Mesenchymal stem cell (in vitro differentiated cells and primary cell): ENCODE data around the gene RIMBP2.

Source experiments
- DNase-seq: peaks from one replicate; pipeline ENCODE4 v3.0.0-alpha.2; 2013
- H2AFZ ChIP-seq: one replicate; pipeline ENCODE4 v1.6.1; 2013; ENCODE audit warnings: low read depth, mild to moderate bottlenecking, control low read depth, inconsistent platforms, low read length, moderate library complexity
- H2AK5ac ChIP-seq: 2 replicates; pipeline ENCODE4 v1.6.1; 2013; ENCODE audit warnings: low read length, moderate library complexity, mild to moderate bottlenecking, inconsistent platforms; ENCODE audit not compliant: severe bottlenecking
- H2BK120ac ChIP-seq: one replicate; pipeline ENCODE4 v1.6.1; 2013; ENCODE audit warnings: low read depth, mild to moderate bottlenecking, inconsistent platforms, low read length, moderate library complexity
- H2BK12ac ChIP-seq, 2 experiments: one replicate each; pipeline ENCODE4 v1.6.1; 2013; ENCODE audit warnings: inconsistent platforms in 2 of 2, low read length in 2 of 2, mild to moderate bottlenecking in 2 of 2, moderate library complexity in 2 of 2, control low read depth in 1 of 2
- H2BK15ac ChIP-seq: one replicate; pipeline ENCODE4 v1.6.1; 2013; ENCODE audit warnings: mild to moderate bottlenecking, low read depth, inconsistent platforms; ENCODE audit not compliant: poor library complexity, severe bottlenecking
- H2BK5ac ChIP-seq: 2 replicates; pipeline ENCODE4 v1.6.1; 2013; ENCODE audit warnings: low read depth, mild to moderate bottlenecking, low read length, control low read depth, inconsistent platforms; ENCODE audit not compliant: poor library complexity, severe bottlenecking
- H3K14ac ChIP-seq, 2 experiments: one replicate each; pipeline ENCODE4 v1.6.1; 2013; ENCODE audit warnings: inconsistent platforms in 2 of 2, low read length in 2 of 2, control low read depth in 1 of 2, mild to moderate bottlenecking in 1 of 2, moderate library complexity in 1 of 2
- H3K18ac ChIP-seq, 2 experiments: one replicate each; pipeline ENCODE4 v1.6.1; 2013; ENCODE audit warnings: inconsistent platforms in 2 of 2, low read length in 2 of 2, control low read depth in 1 of 2, low read depth in 1 of 2, mild to moderate bottlenecking in 1 of 2
- H3K23ac ChIP-seq, 2 experiments: one replicate each; pipeline ENCODE4 v1.6.1; 2013; ENCODE audit warnings: inconsistent platforms in 2 of 2, low read length in 2 of 2, mild to moderate bottlenecking in 2 of 2, moderate library complexity in 2 of 2, control low read depth in 1 of 2
- H3K27ac ChIP-seq: 2 replicates; pipeline ENCODE4 v1.5.1; 2013; ENCODE audit warnings: mild to moderate bottlenecking, moderate library complexity, low read length, control low read depth, inconsistent platforms; ENCODE audit not compliant: poor library complexity, severe bottlenecking
- H3K27me3 ChIP-seq, 2 experiments: 2 replicates each; pipeline versions ENCODE4 v1.6.1 to v1.7.0; 2013; ENCODE audit warnings: low read length in 2 of 2, mild to moderate bottlenecking in 2 of 2, moderate library complexity in 2 of 2, control low read depth in 1 of 2, inconsistent platforms in 1 of 2; ENCODE audit not compliant: control insufficient read depth in 1 of 2, insufficient read depth in 1 of 2
- H3K36me3 ChIP-seq, 2 experiments: 2 replicates each; pipeline versions ENCODE4 v1.6.1 to v1.7.0; 2013; ENCODE audit warnings: low read length in 2 of 2, control low read depth in 1 of 2, inconsistent platforms in 1 of 2, low read depth in 1 of 2, mild to moderate bottlenecking in 1 of 2; ENCODE audit not compliant: insufficient read depth in 2 of 2, control insufficient read depth in 1 of 2
- H3K4ac ChIP-seq, 2 experiments: one replicate each; pipeline ENCODE4 v1.6.1; 2013; ENCODE audit warnings: inconsistent platforms in 2 of 2, low read length in 2 of 2, mild to moderate bottlenecking in 2 of 2, moderate library complexity in 2 of 2, control low read depth in 1 of 2, low read depth in 1 of 2
- H3K4me1 ChIP-seq: 2 replicates; pipeline ENCODE4 v1.6.1; 2013; ENCODE audit warnings: low read depth, low read length, control low read depth; ENCODE audit not compliant: control insufficient read depth, insufficient read depth
- H3K4me2 ChIP-seq: 2 replicates; pipeline ENCODE4 v1.6.1; 2013; ENCODE audit warnings: low read length, mild to moderate bottlenecking, inconsistent platforms; ENCODE audit not compliant: poor library complexity, severe bottlenecking
- H3K4me3 ChIP-seq, 2 experiments: 2 replicates each; pipeline versions ENCODE4 v1.5.1 to v1.7.0; 2013; ENCODE audit warnings: low read length in 2 of 2, mild to moderate bottlenecking in 2 of 2, control low read depth in 1 of 2, low read depth in 1 of 2; ENCODE audit not compliant: insufficient read depth in 1 of 2
- H3K79me1 ChIP-seq: replicated peaks from 2 replicates; pipeline ENCODE4 v1.6.1; 2013; ENCODE audit warnings: mild to moderate bottlenecking, control low read depth, low read length, inconsistent platforms; ENCODE audit not compliant: poor library complexity, severe bottlenecking
- H3K9ac ChIP-seq: 2 replicates; pipeline ENCODE4 v1.7.0; 2013; ENCODE audit warnings: mild to moderate bottlenecking, low read length, moderate library complexity
- H3K9me3 ChIP-seq: 2 replicates; pipeline ENCODE4 v1.7.0; 2013; ENCODE audit warnings: mild to moderate bottlenecking, low read length; ENCODE audit not compliant: control insufficient read depth
- H4K8ac ChIP-seq: one replicate; pipeline ENCODE4 v1.6.1; 2013; ENCODE audit warnings: inconsistent platforms, mild to moderate bottlenecking, low read length, moderate library complexity
- H4K91ac ChIP-seq: one replicate; pipeline ENCODE4 v1.6.1; 2013; ENCODE audit warnings: mild to moderate bottlenecking, low read length, inconsistent platforms
- WGBS: methylation state at CpG from one replicate; pipeline ENCODE4 v1.1.7; 2013; ENCODE audit warnings: mixed read lengths; 5-methylcytosine and 5-hydroxymethylcytosine counted together

Gene RIMBP2

DNA sequence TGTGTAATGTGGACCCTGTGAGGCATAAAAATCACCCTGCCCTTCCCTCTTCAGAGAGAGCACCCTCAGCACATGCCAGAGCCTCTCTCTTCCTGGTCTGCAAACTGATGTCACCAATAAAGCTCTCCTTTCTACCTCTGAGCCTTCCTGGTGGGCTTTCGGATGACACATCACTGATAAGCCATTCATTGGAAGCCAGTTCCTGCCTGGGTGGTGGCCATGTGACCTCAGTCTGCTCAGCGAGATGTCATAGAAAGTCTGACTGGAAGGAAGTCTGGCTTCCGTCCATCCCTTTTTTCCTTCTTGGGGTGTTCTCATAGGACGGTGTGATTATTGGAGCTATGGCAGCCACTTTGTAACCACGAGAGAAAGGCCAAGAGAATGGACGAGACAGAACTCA is 282.7 kb downstream of the RIMBP2 start:
- H3K36me3 ChIP-seq = no peaks in the 10 kb centered on the region
- H3K23ac ChIP-seq = no peak overlapping the region
- no peak overlapping the region for H2AFZ ChIP-seq
- no peak for DNase-seq
- H2BK5ac ChIP-seq = no peak overlapping the region
- H3K27ac ChIP-seq = no peak overlapping the region
- no peak overlapping the region for H2BK120ac ChIP-seq
- no peaks in the 10 kb centered on the region for H3K4me1 ChIP-seq
- H3K4ac ChIP-seq = no peak overlapping the region
- no peak overlapping the region for H4K91ac ChIP-seq
- WGBS = 78% methylated on average over 6 of the region's 6 CpGs
- H2BK12ac ChIP-seq = no peak overlapping the region
- no peak overlapping the region for H3K4me3 ChIP-seq
- H3K79me1 ChIP-seq = no peaks in the 10 kb centered on the region
- no peak overlapping the region for H2BK15ac ChIP-seq
- no peaks in the 10 kb centered on the region for H3K9me3 ChIP-seq
- no peak overlapping the region for H3K9ac ChIP-seq
- no peaks in the 10 kb centered on the region for H3K27me3 ChIP-seq
- H3K18ac ChIP-seq = no peak overlapping the region
- no peak overlapping the region for H2AK5ac ChIP-seq
- no peak overlapping the region for H4K8ac ChIP-seq
- H3K14ac ChIP-seq = no peak overlapping the region
- H3K4me2 ChIP-seq = no peak overlapping the region

DNA sequence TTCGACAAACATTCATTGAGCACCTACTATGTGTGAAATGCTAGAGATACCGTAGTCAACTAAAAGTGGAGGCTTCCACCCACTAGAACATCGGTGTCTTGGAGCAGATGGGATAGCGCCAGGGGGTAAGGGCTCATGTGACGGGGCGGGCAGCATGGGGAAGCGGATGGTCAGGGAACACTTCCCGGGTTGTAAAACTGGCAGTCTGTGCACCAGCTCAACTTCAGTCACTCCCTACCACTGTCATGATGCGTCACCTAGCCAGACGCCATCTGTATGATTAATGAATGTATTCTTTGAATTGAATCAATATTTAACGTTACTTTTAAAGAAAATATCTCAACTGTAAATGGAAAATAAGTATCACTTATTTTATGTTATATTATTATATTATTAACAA is 284.9 kb downstream of the RIMBP2 start:
- no peak overlapping the region for H2BK5ac ChIP-seq
- no peak overlapping the region for H3K4ac ChIP-seq
- no peak overlapping the region for H2AK5ac ChIP-seq
- no peak overlapping the region for H4K91ac ChIP-seq
- H3K36me3 ChIP-seq = no peaks in the 10 kb centered on the region
- no peak overlapping the region for H3K14ac ChIP-seq
- H2BK15ac ChIP-seq = no peak overlapping the region
- H3K27ac ChIP-seq = no peak overlapping the region
- H3K4me1 ChIP-seq = no peaks in the 10 kb centered on the region
- no peak overlapping the region for H4K8ac ChIP-seq
- no peaks in the 10 kb centered on the region for H3K79me1 ChIP-seq
- no peak overlapping the region for H3K18ac ChIP-seq
- H2AFZ ChIP-seq = no peak overlapping the region
- no peak overlapping the region for H3K9ac ChIP-seq
- H3K27me3 ChIP-seq = no peaks in the 10 kb centered on the region
- no peaks in the 10 kb centered on the region for H3K9me3 ChIP-seq
- 84% methylated on average over 8 of the region's 11 CpGs for WGBS
- no peak overlapping the region for H3K4me3 ChIP-seq
- no peak overlapping the region for H2BK120ac ChIP-seq
- no peak overlapping the region for H3K23ac ChIP-seq
- H3K4me2 ChIP-seq = no peak overlapping the region
- no peak for DNase-seq
- H2BK12ac ChIP-seq = no peak overlapping the region

DNA sequence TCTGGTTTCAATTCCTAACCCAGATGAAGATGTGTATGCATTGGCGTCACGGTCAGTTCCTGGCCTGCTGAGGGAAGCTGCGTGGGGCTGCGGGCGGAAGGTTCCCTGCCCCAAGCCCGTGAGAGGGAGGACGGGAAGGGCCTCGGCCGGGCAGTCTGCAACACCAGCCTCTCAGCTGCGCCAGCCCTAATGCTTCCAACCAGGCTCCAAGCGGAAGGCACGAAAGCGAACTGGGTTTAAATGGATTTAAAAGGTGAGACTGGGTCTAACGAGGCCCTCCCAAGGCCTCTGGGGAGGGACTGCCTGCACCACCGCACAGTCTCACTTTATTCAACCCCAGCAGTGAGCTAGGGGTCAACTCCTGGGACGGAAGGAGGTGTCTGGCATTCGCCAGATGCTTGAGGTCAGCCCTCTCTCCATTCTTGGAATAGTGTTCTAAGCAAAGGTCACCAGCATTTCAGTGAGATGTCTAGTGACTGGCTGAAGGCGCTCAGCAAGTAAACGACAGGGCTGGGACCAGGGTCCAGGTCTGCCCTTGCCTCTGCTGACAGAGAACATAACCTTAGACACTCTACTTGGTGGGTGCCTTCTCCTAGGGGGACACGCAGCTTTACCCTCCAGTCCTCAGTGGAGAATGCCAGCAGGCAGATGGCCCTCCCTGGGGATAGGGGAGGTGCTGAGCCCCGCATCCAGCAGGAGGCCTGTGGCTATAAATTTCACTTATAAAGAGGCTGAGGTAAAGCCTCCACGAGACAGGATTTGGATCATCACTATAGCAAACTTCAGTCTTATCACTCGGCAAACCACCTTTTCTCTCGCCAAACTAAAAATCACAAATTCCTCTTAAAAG is 286.2 kb downstream of the RIMBP2 start:
- no peak overlapping the region for H3K9ac ChIP-seq
- H2BK120ac ChIP-seq = no peak overlapping the region
- no peak overlapping the region for H4K8ac ChIP-seq
- H3K14ac ChIP-seq = no peak overlapping the region
- H2BK15ac ChIP-seq = no peak overlapping the region
- H3K4me1 ChIP-seq = no peaks in the 10 kb centered on the region
- no peaks in the 10 kb centered on the region for H3K27me3 ChIP-seq
- no peak overlapping the region for H4K91ac ChIP-seq
- 73% methylated on average over 21 of the region's 24 CpGs for WGBS
- no peak overlapping the region for H2AK5ac ChIP-seq
- no peaks in the 10 kb centered on the region for H3K36me3 ChIP-seq
- no peak overlapping the region for H3K4me2 ChIP-seq
- H2BK5ac ChIP-seq = no peak overlapping the region
- H3K9me3 ChIP-seq = no peaks in the 10 kb centered on the region
- H3K4ac ChIP-seq = no peak overlapping the region
- H2BK12ac ChIP-seq = no peak overlapping the region
- no peak overlapping the region for H3K23ac ChIP-seq
- no peak overlapping the region for H3K18ac ChIP-seq
- DNase-seq = no peak
- H3K4me3 ChIP-seq = no peak overlapping the region
- no peak overlapping the region for H2AFZ ChIP-seq
- H3K27ac ChIP-seq = no peak overlapping the region
- no peaks in the 10 kb centered on the region for H3K79me1 ChIP-seq

DNA sequence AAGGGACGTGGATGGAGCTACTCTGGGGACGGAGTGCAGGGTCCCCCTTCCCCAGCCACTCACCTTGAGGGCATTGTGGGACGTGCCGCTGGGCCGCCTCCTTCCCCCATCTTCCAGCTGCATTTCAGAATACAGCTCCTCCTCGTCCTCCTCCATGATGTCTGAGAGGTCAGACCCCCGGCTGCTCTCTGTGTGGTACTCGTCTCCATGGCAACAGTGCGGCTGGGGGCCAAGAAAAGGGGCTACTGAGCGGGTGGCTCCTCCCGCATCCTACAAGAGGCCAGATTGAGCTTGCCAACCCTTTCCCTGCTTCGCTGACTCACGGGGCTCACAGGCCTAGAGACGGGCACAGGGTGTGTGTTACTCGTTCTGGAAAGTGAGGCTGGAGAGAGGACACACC is 288.0 kb downstream of the RIMBP2 start:
- no peak overlapping the region for H3K27ac ChIP-seq
- H3K27me3 ChIP-seq = no peaks in the 10 kb centered on the region
- H3K36me3 ChIP-seq = no peaks in the 10 kb centered on the region
- H2AFZ ChIP-seq = no peak overlapping the region
- no peaks in the 10 kb centered on the region for H3K4me1 ChIP-seq
- H3K9ac ChIP-seq = no peak overlapping the region
- no peak overlapping the region for H2BK120ac ChIP-seq
- H4K91ac ChIP-seq = no peak overlapping the region
- no peaks in the 10 kb centered on the region for H3K9me3 ChIP-seq
- H3K4me2 ChIP-seq = no peak overlapping the region
- no peak overlapping the region for H2BK15ac ChIP-seq
- no peak overlapping the region for H2BK5ac ChIP-seq
- no peak overlapping the region for H2AK5ac ChIP-seq
- H3K4me3 ChIP-seq = no peak overlapping the region
- H3K14ac ChIP-seq = no peak overlapping the region
- WGBS = 76% methylated on average over 15 of the region's 15 CpGs
- no peak overlapping the region for H2BK12ac ChIP-seq
- no peak overlapping the region for H3K4ac ChIP-seq
- H4K8ac ChIP-seq = no peak overlapping the region
- no peak overlapping the region for H3K18ac ChIP-seq
- DNase-seq = no peak
- H3K23ac ChIP-seq = no peak overlapping the region
- no peaks in the 10 kb centered on the region for H3K79me1 ChIP-seq
